ENCODE data around the gene CADPS2.

The CADPS2 gene

DNA sequence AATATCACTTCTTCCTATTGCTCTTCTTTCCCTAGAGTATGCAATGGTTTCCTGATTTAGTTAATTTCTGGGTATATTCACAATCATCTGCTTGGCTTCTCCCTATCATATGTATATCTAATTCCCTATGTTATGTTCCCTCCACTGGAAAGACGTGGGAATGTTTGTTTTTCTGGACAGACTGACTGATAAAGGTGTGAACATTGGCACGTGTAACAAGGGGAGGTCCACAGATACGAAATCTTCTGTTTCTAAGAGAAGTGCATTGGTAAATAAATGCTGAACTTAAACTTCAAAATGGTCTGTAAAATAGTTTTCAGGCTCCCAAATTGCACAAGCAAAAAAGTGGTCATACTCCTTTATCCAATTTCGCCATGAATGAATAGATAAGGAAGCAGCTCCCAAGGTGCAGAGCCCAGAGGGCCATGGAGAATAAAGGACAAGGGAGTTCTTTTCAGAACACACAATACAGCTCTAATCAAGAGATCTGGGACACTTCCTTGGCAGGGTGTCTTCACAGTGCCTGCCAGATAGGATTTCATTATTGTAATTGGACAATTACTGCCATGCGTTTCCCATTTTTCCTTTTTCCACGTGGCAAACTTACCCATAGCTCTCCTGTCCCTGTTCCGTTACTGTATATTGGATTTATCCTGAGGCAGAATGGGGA, 329.3 kb downstream of the CADPS2 start:
- Histone ChIP-seq H3K4me3 (ENCODE audit: insufficient read depth, low read length, poor library complexity, severe bottlenecking) (no peak overlapping the region), H3F3A (ENCODE audit: insufficient read depth) (no peaks in the 10 kb centered on the region), H3K9me3 (ENCODE audit: insufficient read depth, low read length) (no peaks in the 10 kb centered on the region), H3K79me2 (ENCODE audit: insufficient read depth, low read length) (no peaks in the 10 kb centered on the region), H3K27ac (ENCODE audit: low read depth, low read length) (no peak overlapping the region), H3K27me3 (ENCODE audit: low read length) (no peaks in the 10 kb centered on the region), H2AFZ (ENCODE audit: low read depth, low read length, severe bottlenecking) (no peak overlapping the region), H3K36me3 (ENCODE audit: low read length) (no peaks in the 10 kb centered on the region), H3K9ac (ENCODE audit: low read length) (no peak overlapping the region), H3K4me2 (ENCODE audit: low read depth, low read length, poor library complexity, severe bottlenecking) (no peak overlapping the region), H3K9me2 (replicated peaks; ENCODE audit: insufficient read depth, low read length) (no peaks in the 10 kb centered on the region), H4K20me1 (ENCODE audit: low read depth, low read length) (no peaks in the 10 kb centered on the region)
- TF ChIP-seq EZH2phosphoT487 (conservative IDR thresholded peaks at IDR 0.05; ENCODE audit: low read length), result no peak
- TF ChIP-seq, protein P1, sequence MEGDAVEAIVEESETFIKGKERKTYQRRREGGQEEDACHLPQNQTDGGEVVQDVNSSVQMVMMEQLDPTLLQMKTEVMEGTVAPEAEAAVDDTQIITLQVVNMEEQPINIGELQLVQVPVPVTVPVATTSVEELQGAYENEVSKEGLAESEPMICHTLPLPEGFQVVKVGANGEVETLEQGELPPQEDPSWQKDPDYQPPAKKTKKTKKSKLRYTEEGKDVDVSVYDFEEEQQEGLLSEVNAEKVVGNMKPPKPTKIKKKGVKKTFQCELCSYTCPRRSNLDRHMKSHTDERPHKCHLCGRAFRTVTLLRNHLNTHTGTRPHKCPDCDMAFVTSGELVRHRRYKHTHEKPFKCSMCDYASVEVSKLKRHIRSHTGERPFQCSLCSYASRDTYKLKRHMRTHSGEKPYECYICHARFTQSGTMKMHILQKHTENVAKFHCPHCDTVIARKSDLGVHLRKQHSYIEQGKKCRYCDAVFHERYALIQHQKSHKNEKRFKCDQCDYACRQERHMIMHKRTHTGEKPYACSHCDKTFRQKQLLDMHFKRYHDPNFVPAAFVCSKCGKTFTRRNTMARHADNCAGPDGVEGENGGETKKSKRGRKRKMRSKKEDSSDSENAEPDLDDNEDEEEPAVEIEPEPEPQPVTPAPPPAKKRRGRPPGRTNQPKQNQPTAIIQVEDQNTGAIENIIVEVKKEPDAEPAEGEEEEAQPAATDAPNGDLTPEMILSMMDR (IDR thresholded peaks at IDR 0.05; ENCODE audit: insufficient read depth, low read length, poor library complexity, severe bottlenecking), result no peak

DNA sequence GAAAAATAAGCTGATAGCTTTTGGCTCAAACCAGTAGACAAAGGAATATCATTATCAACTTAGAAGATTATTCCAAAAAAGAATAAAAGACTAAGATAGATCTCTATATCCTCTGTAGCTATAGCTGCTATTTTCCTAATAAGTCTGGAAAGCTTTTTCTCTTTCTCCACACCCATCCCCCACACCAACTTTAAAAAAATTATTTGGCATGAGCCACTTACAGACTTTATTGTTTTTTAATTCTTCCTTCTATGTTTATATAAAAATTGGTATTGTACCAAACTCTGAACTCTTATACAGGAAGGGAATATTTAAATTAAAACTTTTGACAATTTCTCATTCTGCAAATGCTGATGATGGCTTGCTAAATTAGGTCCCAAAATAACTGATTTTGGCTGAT, 330.0 kb downstream of the CADPS2 start:
- Histone ChIP-seq H3K36me3 (ENCODE audit: low read length) (no peaks in the 10 kb centered on the region), H3K4me2 (ENCODE audit: low read depth, low read length, poor library complexity, severe bottlenecking) (no peak overlapping the region), H3K79me2 (ENCODE audit: insufficient read depth, low read length) (no peaks in the 10 kb centered on the region), H3K9me2 (replicated peaks; ENCODE audit: insufficient read depth, low read length) (no peaks in the 10 kb centered on the region), H3K27ac (ENCODE audit: low read depth, low read length) (no peak overlapping the region), H3F3A (ENCODE audit: insufficient read depth) (no peaks in the 10 kb centered on the region), H3K9ac (ENCODE audit: low read length) (no peak overlapping the region), H3K9me3 (ENCODE audit: insufficient read depth, low read length) (no peaks in the 10 kb centered on the region), H3K27me3 (ENCODE audit: low read length) (no peaks in the 10 kb centered on the region), H3K4me3 (ENCODE audit: insufficient read depth, low read length, poor library complexity, severe bottlenecking) (no peak overlapping the region), H4K20me1 (ENCODE audit: low read depth, low read length) (no peaks in the 10 kb centered on the region), H2AFZ (ENCODE audit: low read depth, low read length, severe bottlenecking) (no peak overlapping the region)
- TF ChIP-seq, protein P1 (IDR thresholded peaks at IDR 0.05; ENCODE audit: insufficient read depth, low read length, poor library complexity, severe bottlenecking), result no peak
- TF ChIP-seq EZH2phosphoT487 (conservative IDR thresholded peaks at IDR 0.05; ENCODE audit: low read length), result no peak

DNA sequence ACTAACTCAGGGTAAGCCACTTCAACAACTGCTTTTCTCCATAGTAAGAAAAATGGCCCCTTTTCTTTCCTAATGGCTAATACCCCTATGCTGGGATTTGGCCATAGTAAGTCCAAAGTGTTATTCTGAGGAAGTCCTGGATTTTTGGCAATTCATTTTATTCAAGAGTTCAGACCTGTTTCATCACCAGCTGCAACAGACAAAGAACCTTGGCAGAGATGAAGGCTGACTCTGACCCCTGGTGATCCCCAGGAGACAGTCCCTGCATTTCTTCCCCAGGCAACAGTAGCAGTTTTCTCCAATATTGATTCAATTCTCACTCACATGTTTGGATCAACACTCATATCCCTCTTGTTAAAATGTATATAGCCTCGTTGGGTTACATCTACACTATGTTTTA, 332.5 kb downstream of the CADPS2 start:
- H3F3A ChIP-seq (ENCODE audit: insufficient read depth), result no peaks in the 10 kb centered on the region
- TF ChIP-seq EZH2phosphoT487 (conservative IDR thresholded peaks at IDR 0.05; ENCODE audit: low read length), result no peak
- TF ChIP-seq, protein P1 (IDR thresholded peaks at IDR 0.05; ENCODE audit: insufficient read depth, low read length, poor library complexity, severe bottlenecking), result no peak
- no peaks in the 10 kb centered on the region for H4K20me1 ChIP-seq (ENCODE audit: low read depth, low read length)
- no peaks in the 10 kb centered on the region for H3K9me2 ChIP-seq (replicated peaks; ENCODE audit: insufficient read depth, low read length)
- no peaks in the 10 kb centered on the region for H3K79me2 ChIP-seq (ENCODE audit: insufficient read depth, low read length)
- H3K27ac ChIP-seq (ENCODE audit: low read depth, low read length), result no peak overlapping the region
- H3K9ac ChIP-seq (ENCODE audit: low read length), result no peak overlapping the region
- no peak overlapping the region for H3K4me3 ChIP-seq (ENCODE audit: insufficient read depth, low read length, poor library complexity, severe bottlenecking)
- no peaks in the 10 kb centered on the region for H3K27me3 ChIP-seq (ENCODE audit: low read length)
- H2AFZ ChIP-seq (ENCODE audit: low read depth, low read length, severe bottlenecking), result no peak overlapping the region
- no peaks in the 10 kb centered on the region for H3K9me3 ChIP-seq (ENCODE audit: insufficient read depth, low read length)
- no peaks in the 10 kb centered on the region for H3K36me3 ChIP-seq (ENCODE audit: low read length)
- no peak overlapping the region for H3K4me2 ChIP-seq (ENCODE audit: low read depth, low read length, poor library complexity, severe bottlenecking)
